ENCODE data around the gene FARP1.

Gene FARP1

GRCh38 chr13:98133946-98134345, 8.9 kb upstream of the FARP1 start:
- DNase-seq (ENCODE audit: low read depth in 3 of 3): no peak

DNA sequence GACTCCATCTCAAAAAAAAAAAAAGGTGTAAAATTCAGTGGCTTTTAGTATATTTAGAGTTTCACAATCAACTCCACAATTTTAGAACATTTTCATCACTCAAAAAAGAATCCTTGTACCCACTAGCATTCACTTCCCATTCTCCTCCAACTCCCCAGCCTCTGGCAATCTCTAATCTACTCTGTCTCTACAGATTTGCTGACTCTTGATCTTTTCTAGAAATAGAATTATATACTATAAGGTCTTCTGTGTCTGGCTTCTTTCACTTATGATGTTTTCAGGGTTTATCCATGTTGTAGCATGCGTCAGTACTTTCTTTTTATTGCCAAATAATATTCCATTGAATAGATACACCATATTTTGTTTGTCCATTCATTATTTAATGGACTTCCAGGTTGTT, 8.0 kb upstream of the FARP1 start:
- no peak for DNase-seq (ENCODE audit: low read depth in 3 of 3)

DNA sequence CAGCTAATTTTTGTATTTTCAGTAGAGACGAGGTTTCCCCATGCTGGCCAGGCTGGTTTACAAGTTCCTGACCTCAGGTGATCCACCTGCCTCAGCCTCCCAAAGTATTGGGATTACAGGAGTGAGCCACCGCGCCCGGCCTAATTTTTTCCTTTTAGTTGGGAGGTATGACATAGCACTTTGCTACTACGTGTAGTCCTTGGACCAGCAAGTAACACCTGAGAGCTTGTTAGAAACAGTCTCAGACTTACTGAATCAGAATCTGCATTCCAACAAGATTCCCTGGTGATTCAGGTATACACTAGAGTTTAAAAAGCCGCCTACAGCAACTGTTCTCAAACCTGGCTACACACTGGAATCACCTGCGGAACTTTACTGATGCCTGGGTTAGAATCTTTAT, 1.8 kb upstream of the FARP1 start:
- no peak for DNase-seq (ENCODE audit: low read depth in 3 of 3)

GRCh38 chr13:98141509-98142379, 1.1 kb upstream of the FARP1 start:
- DNase-seq (ENCODE audit: low read depth in 3 of 3): no peak

DNA sequence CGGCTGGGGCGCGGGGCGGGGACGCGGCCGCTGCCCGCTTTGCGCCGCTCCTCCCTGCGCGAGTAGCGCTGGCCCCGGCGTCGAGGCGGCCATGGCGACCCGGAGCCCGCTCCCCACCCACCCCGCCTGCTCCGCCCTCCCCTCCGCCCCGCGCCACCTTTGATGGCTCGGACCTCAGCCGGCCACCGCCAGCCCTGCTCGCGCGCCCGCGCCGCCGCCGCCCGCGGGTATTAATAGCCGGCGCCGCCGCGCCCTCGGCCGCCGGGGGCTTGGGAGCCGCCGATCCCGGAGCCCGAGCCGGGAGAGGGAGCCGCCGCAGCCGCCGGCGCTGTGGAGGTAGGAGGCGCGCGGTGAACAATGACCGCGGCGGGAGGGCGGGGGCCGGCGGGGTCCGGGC, 261 bp downstream of the FARP1 start:
- DNase-seq (ENCODE audit: low read depth in 3 of 3): no peak

- no peak for DNase-seq (ENCODE audit: low read depth in 3 of 3)
Measured at GRCh38 chr13:98143601-98144026, 720 bp downstream of the FARP1 start.

- no peak for DNase-seq (ENCODE audit: low read depth in 3 of 3)
Measured at GRCh38 chr13:98144027-98144741, 1.3 kb downstream of the FARP1 start.

- DNase-seq (ENCODE audit: low read depth in 3 of 3): no peak
Measured at GRCh38 chr13:98144801-98145350, 2.0 kb downstream of the FARP1 start.

DNA sequence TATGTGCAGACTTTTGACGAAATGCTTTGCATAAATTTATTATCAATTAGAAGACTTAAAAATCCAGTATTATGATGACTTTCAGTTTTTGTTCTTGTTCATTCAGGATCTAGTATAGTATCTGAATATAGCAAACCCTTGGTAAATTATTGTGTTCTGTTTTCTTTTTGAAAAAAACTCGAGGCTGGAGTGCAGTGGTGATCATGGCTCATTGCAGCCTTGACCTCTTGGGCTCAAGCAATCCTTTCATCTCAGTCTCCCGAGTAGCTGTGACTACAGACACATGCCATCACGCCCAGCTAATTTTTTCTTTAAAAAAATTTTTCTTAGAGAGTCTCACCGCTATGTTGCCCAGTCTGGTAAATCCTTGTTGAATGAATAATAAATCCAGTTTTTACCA, 4.6 kb downstream of the FARP1 start:
- no peak for DNase-seq (ENCODE audit: low read depth in 3 of 3)

GRCh38 chr13:98150832-98151479, 8.1 kb downstream of the FARP1 start:
- no peak for DNase-seq (ENCODE audit: low read depth in 3 of 3)

- DNase-seq (ENCODE audit: low read depth in 3 of 3): no peak
Measured at GRCh38 chr13:98155475-98156109, 12.7 kb downstream of the FARP1 start.

GRCh38 chr13:98156259-98156658, 13.4 kb downstream of the FARP1 start:
- no peak for DNase-seq (ENCODE audit: low read depth in 3 of 3)

DNA sequence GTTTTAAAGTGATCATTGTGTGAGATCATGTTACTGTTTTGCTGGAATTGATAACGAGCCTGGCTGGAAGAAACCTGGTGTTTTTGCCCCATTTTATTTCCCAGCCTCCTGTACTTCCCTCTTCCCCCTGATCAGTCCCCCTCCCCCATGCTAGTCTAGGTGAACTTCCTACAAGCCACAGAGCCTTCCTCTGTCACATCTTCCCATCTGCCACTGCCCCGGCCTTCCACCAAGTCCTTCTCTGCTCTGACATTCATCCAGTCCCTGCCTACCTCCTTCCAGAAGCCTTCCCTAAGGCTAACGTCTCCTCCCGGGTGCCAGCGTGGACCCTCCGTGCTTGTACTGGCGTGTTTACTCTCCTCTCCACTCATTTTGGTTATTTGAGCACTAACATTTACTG, 14.3 kb downstream of the FARP1 start:
- DNase-seq (ENCODE audit: low read depth in 3 of 3): no peak

- no peak for DNase-seq (ENCODE audit: low read depth in 3 of 3)
Measured at GRCh38 chr13:98157609-98158008, 14.7 kb downstream of the FARP1 start.

DNA sequence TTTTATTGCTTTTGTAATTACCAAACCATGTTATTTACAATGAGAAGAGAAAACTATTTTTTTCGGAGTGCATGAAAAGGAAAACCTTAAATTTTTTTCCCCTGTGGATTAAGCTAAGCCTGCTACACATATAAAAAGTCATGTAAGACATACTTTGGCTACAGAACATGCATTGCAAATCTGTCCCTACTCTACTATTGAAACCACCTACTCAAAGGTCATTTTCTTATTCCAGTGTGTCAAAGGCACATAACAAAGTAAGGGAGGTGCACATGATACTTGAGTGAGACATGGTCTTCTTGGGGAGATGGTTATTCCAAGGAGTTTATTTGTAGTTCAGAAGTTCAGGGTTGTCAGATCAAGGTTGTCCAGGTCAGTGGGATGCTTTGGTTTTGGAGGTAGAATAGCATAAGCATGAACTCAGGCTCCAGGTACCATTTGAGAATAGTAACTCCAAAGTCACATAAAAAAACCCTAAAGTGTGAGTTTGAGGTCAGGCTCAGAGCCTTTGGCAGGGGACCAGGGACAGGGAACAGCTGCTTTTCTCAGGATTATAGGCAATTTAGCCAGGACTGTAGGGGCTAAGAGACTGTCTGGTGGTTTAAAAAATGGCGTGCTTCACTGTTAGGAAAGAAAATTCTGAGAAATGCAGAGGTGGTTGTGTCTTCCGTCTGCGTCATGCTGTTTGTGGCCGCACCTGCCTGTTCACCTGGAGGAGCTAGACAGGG, 15.4 kb downstream of the FARP1 start:
- DNase-seq (ENCODE audit: low read depth in 3 of 3): no peak

GRCh38 chr13:98162935-98163334, 20.0 kb downstream of the FARP1 start:
- no peak for DNase-seq (ENCODE audit: low read depth in 3 of 3)

GRCh38 chr13:98169331-98169730, 26.4 kb downstream of the FARP1 start:
- no peak for DNase-seq (ENCODE audit: low read depth in 3 of 3)

- DNase-seq (ENCODE audit: low read depth in 3 of 3): no peak
Measured at GRCh38 chr13:98171900-98172589, 29.2 kb downstream of the FARP1 start.

DNA sequence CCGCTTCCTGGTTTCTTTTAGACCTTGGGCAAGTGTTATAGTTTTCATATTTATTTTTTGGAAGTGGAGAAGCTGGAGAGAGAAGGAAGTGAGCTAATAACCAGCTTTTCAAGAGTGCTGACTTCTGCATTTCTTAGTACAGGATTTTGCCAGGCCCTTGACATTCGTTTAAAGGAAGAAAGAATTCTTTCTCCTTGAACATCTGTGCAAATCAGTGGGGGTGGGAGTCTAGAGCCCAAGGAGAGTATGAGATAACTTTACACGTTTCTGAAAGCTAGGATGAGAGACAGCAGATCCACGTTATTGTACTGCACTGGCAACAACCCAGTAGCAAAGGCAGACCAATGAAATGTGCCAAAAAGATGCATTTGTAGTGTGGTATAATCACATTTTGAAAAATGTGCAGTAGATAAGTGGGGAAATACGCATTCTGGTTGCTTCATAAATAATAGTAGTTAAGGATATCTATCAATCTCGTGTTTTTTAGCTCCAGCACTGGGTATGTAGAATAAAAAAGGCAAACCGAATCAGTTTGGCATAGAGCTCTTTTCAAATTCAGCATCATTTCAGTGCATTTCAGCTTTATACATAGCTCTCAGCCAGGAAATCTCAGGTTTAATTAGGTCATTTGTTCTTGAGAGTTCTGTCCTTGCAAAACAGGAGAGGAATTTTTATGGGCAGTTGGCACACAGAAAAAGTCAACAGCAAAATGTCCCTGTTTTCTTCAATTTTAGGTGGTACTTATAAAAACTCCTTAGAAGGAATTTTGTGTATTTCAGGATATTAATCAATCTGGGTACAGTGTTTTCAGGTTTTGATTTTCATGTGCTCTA, 29.9 kb downstream of the FARP1 start:
- no peak for DNase-seq (ENCODE audit: low read depth in 3 of 3)

All from stimulated activated CD4-positive, alpha-beta T cell treated with anti-CD3 and anti-CD28 coated beads, TNF-alpha, amount 100 ng/mL, for 24 hours (primary cell).